Endothelial cell of umbilical vein (primary cell): ENCODE measurements around the gene GAPVD1. TPM values are rescaled to one million over a fixed set of nuclear protein-coding genes. Genes with fewer than 3 reads are reported as not detected.

Source experiments
- BruUV-seq: library from RNA; stranded (reverse); fragments of 400-500 nt; replicated peaks from 2 replicates; lab custom pipeline; 2021; lab: Mats Ljungman, UMichigan
- CTCF ChIA-PET: fragments of 300-600, 350-600 bp; sonication (Branson Sonifier 250); formaldehyde crosslinking; loops from one replicate; lab custom pipeline; 2021; ENCODE audit warnings: antibody characterized with exemption, inconsistent platforms; lab: Charles Lee
- POLR2A ChIA-PET: fragments of 300-600, 350-600 bp; sonication (Branson Sonifier 250); formaldehyde crosslinking; loops from one replicate; lab custom pipeline; 2021; ENCODE audit warnings: antibody characterized with exemption, inconsistent platforms; lab: Charles Lee
- DNase-seq: peaks from one replicate; pipeline ENCODE4 v3.0.0-alpha.2; 2011; ENCODE audit warnings: low read depth, low spot score
- FAIRE-seq: peaks from 2 replicates; lab custom pipeline; 2011; peaks lifted over from hg19 to GRCh38; lab: Jason Lieb, UNC
- H2AFZ ChIP-seq: 2 replicates; pipeline ENCODE4 v1.6.0; 2012; ENCODE audit warnings: low read depth, low read length, control low read depth, inconsistent platforms
- H3K27ac ChIP-seq: 2 replicates; pipeline ENCODE4 v1.5.1; 2011; ENCODE audit warnings: low read depth, mild to moderate bottlenecking, control low read depth, low read length, moderate library complexity; ENCODE audit not compliant: insufficient read depth
- H3K27me3 ChIP-seq, 2 experiments: 2 replicates each; pipeline versions ENCODE4 v1.6.0 to v1.6.1; 2011; ENCODE audit warnings: low read length in 2 of 2, mixed read lengths in 1 of 2; ENCODE audit not compliant: control insufficient read depth in 2 of 2, insufficient read depth in 2 of 2
- H3K36me3 ChIP-seq, 2 experiments: 2 replicates in 1 of 2; 3 replicates in 1 of 2; pipeline ENCODE4 v1.5.1; 2011; ENCODE audit warnings: low read length in 2 of 2, mild to moderate bottlenecking in 1 of 2, moderate library complexity in 1 of 2; ENCODE audit not compliant: control insufficient read depth in 2 of 2, insufficient read depth in 2 of 2; ENCODE audit errors: extremely low read depth in 1 of 2
- H3K4me1 ChIP-seq: 3 replicates; pipeline ENCODE4 v1.5.1; 2011; ENCODE audit warnings: mild to moderate bottlenecking, low read length; ENCODE audit not compliant: control insufficient read depth, insufficient read depth; ENCODE audit errors: extremely low read depth
- H3K4me2 ChIP-seq: 2 replicates; pipeline ENCODE4 v1.6.1; 2011; ENCODE audit warnings: low read length, control low read depth, mixed read lengths; ENCODE audit not compliant: insufficient read depth
- H3K4me3 ChIP-seq, 3 experiments: fragments of 200-600 bp in 1 of 3; sonication (generic), shearing (Covaris generic) in 1 of 3; replicated peaks in 1 of 3; 2 replicates each; pipeline ENCODE4 v1.5.1; 2011 to 2016; ENCODE audit warnings: control low read depth in 3 of 3, low read length in 3 of 3, mild to moderate bottlenecking in 2 of 3, inconsistent platforms in 1 of 3, low read depth in 1 of 3, moderate library complexity in 1 of 3; ENCODE audit not compliant: insufficient read depth in 1 of 3
- H3K79me2 ChIP-seq: 2 replicates; pipeline ENCODE4 v1.6.0; 2012; ENCODE audit warnings: low read length, inconsistent platforms; ENCODE audit not compliant: control insufficient read depth, insufficient read depth
- H3K9ac ChIP-seq: replicated peaks from 2 replicates; pipeline ENCODE3; 2011; ENCODE audit warnings: low read length, control low read depth; ENCODE audit not compliant: insufficient read depth; ENCODE audit errors: extremely low read depth
- H3K9me1 ChIP-seq: replicated peaks from 3 replicates; pipeline ENCODE4 v1.6.0; 2011; ENCODE audit warnings: mild to moderate bottlenecking, low read length; ENCODE audit not compliant: control insufficient read depth, insufficient read depth; ENCODE audit errors: extremely low read depth
- H3K9me3 ChIP-seq: replicated peaks from 2 replicates; pipeline ENCODE4 v1.5.1; 2012; ENCODE audit warnings: low read length, inconsistent platforms; ENCODE audit not compliant: control insufficient read depth, insufficient read depth
- H4K20me1 ChIP-seq: replicated peaks from 2 replicates; pipeline ENCODE3; 2011; ENCODE audit warnings: mild to moderate bottlenecking, low read length; ENCODE audit not compliant: control insufficient read depth, insufficient read depth; ENCODE audit errors: extremely low read depth
- CTCF ChIP-seq, 2 donors: IDR thresholded peaks; 1 replicate in 1 of 2; 2 replicates in 1 of 2; pipeline ENCODE4 v1.5.1; 2011; ENCODE audit warnings: low read length in 2 of 2, mild to moderate bottlenecking in 2 of 2, moderate library complexity in 2 of 2, control low read depth in 1 of 2, inconsistent platforms in 1 of 2, low read depth in 1 of 2; ENCODE audit not compliant: insufficient read depth in 1 of 2; ENCODE audit errors: extremely low read depth in 1 of 2
- EZH2 ChIP-seq: IDR thresholded peaks from 2 replicates; pipeline ENCODE4 v1.6.1; 2012; ENCODE audit warnings: borderline replicate concordance, low read depth, mild to moderate bottlenecking, moderate library complexity, low read length, inconsistent platforms; ENCODE audit not compliant: severe bottlenecking
- FOS ChIP-seq: IDR thresholded peaks from 2 replicates; pipeline ENCODE4 v1.6.1; 2011; ENCODE audit warnings: mild to moderate bottlenecking, low read length, moderate library complexity, borderline replicate concordance; ENCODE audit not compliant: insufficient read depth
- GATA2 ChIP-seq: IDR thresholded peaks from 2 replicates; pipeline ENCODE4 v1.7.0; 2011; ENCODE audit warnings: low read depth, mild to moderate bottlenecking, moderate library complexity, mixed read lengths, low read length; ENCODE audit not compliant: insufficient read length, insufficient read depth
- JUN ChIP-seq: IDR thresholded peaks from 2 replicates; pipeline ENCODE4 v1.6.1; 2011; ENCODE audit warnings: borderline replicate concordance, low read depth; ENCODE audit not compliant: insufficient read length, insufficient read depth
- MAX ChIP-seq: IDR thresholded peaks from 2 replicates; pipeline ENCODE4 v1.6.1; 2011; ENCODE audit not compliant: insufficient read depth, insufficient read length
- MYC ChIP-seq: IDR thresholded peaks from one replicate; pipeline ENCODE4 v1.6.1; 2011; ENCODE audit warnings: mild to moderate bottlenecking, low read depth, low read length
- POLR2A ChIP-seq: IDR thresholded peaks from 2 replicates; pipeline ENCODE4 v1.6.1; 2012; ENCODE audit warnings: low read depth, mild to moderate bottlenecking, control low read depth, low read length
- POLR2AphosphoS5 ChIP-seq: IDR thresholded peaks from 2 replicates; pipeline ENCODE4 v1.6.1; 2012; ENCODE audit warnings: low read depth, mild to moderate bottlenecking, control low read depth, low read length, moderate library complexity; ENCODE audit not compliant: insufficient read depth
- dilution Hi-C: fragments of 300-500 bp; cut with MboI; formaldehyde crosslinking; loops from one replicate; pipeline ENCODE4 v1.15.0; 2019; ENCODE audit warnings: low sequenced_read_pairs; ENCODE audit not compliant: extremely low pct_ligation_motif_present
- intact Hi-C: fragments of 100-400 bp; cut with micrococcal nuclease; formaldehyde crosslinking; loops from one replicate; pipeline ENCODE4 v1.10.0; 2022
- polyA plus RNA-seq, 4 experiments: library from polyadenylated mRNA; depleted of rRNA in 3 of 4; stranded (reverse) in 3 of 4; unstranded in 1 of 4; fragments of >200 nt; gene quantifications; 2 replicates each; pipeline versions ENCODE4 v1.2.1 to v1.2.3, GENCODE V29; 2011 to 2012; ENCODE audit warnings: missing spikeins in 1 of 4
- total RNA-seq: library from RNA; stranded (reverse); gene quantifications from 2 replicates; pipeline ENCODE4 v1.2.3, GENCODE V29; 2021

GAPVD1 gene
- total and polyA plus RNA-seq, 2 donors (not counting 3 experiments of a cell fraction or from before 2014, with no cell fraction given), result 10.7 to 53.2 TPM

GRCh38 chr9:125377584-125378250 lies 116.1 kb downstream of the GAPVD1 start:
- Histone ChIP-seq H3K4me1 (no peaks in the 10 kb centered on the region), H3K27me3 (peaks cover 0 to 4% of the 10 kb centered on the region in 2 experiments), H3K9me3 (no peaks in the 10 kb centered on the region), H3K79me2 (no peaks in the 10 kb centered on the region), H3K4me2 (no peak overlapping the region), H4K20me1 (no peaks in the 10 kb centered on the region), H3K9me1 (no peaks in the 10 kb centered on the region), H3K27ac (no peak overlapping the region), H2AFZ (no peak overlapping the region), H3K36me3 (no peaks in the 10 kb centered on the region), H3K9ac (no peak overlapping the region), H3K4me3 (no peak overlapping the region)
- dilution Hi-C loops (no loop called here), intact Hi-C loops (no loop called here)
- TF ChIP-seq MYC (no peak), JUN (no peak), MAX (no peak), CTCF (IDR thresholded peaks at IDR 0.05; ENCODE audit: extremely low read depth in 1 of 2, insufficient read depth in 1 of 2, low read depth in 1 of 2, low read length in 2 of 2) (no peak), POLR2AphosphoS5 (no peak), EZH2 (no peak), GATA2 (no peak), POLR2A (no peak), FOS (no peak)
- CTCF ChIA-PET, result interaction anchor here (0.7 to 2.7 kb wide), 8 partner anchors 9 to 606 kb away, joined by 3 to 10 read pairs (median 4); partner anchors contain the start of genes NR6A1, SCAI and WDR38
- BruUV-seq, result no TSS peak
- DNase-seq, result no peak
- POLR2A ChIA-PET, result no interaction called here
- FAIRE-seq, result no peak
